GM12878 (cell line): ENCODE measurements around the gene KCNQ1. TPM values are rescaled to one million over a fixed set of nuclear protein-coding genes. Genes with fewer than 3 reads are reported as not detected.

Experiments used
- ATAC-seq: fragments of 200-7000 bp; cut with Tn5 transposase; 3 replicates; pipeline ENCODE4 v1.9.1; 2020; ENCODE audit warnings: mild to moderate bottlenecking, moderate library complexity
- BruUV-seq: library from RNA; stranded (reverse); fragments of 400-500 nt; replicated peaks from 2 replicates; lab custom pipeline; 2021; lab: Mats Ljungman, UMichigan
- CTCF ChIA-PET: fragments of 300-600 bp; sonication (Branson Sonifier 250); formaldehyde crosslinking; extraction: SDS; loops from one replicate; lab custom pipeline; 2021; ENCODE audit warnings: inconsistent platforms; lab: Yijun Ruan, JAX
- POLR2A ChIA-PET: fragments of 350-600 bp; formaldehyde crosslinking; extraction: SDS; loops from one replicate; lab custom pipeline; 2021; ENCODE audit warnings: inconsistent platforms; lab: Charles Lee
- RAD21 ChIA-PET: fragments of 300-600 bp; sonication (Branson Sonifier 250); formaldehyde crosslinking; loops from one replicate; lab custom pipeline; 2023; ENCODE audit warnings: antibody characterized with exemption; ENCODE audit not compliant: unreplicated experiment; lab: Charles Lee
- SMC1A ChIA-PET: fragments of 300-600 bp; sonication (Branson Sonifier 250); formaldehyde crosslinking; loops from one replicate; lab custom pipeline; 2023; ENCODE audit not compliant: unreplicated experiment, uncharacterized antibody; lab: Charles Lee
- DNase-seq: peaks from one replicate; pipeline ENCODE4 v3.0.0-alpha.2; 2011; ENCODE audit warnings: low read depth, low spot score
- FAIRE-seq: peaks from 3 replicates; lab custom pipeline; 2011; peaks lifted over from hg19 to GRCh38; lab: Jason Lieb, UNC
- H2AFZ ChIP-seq: 2 replicates; pipeline ENCODE4 v1.6.0; 2011; ENCODE audit warnings: low read depth, low read length, control low read depth; ENCODE audit not compliant: control insufficient read depth
- H3K27ac ChIP-seq: 2 replicates; pipeline ENCODE4 v1.5.1; 2011; ENCODE audit warnings: control low read depth; ENCODE audit not compliant: control insufficient read depth, insufficient read depth
- H3K27me3 ChIP-seq, 2 experiments: replicated peaks in 1 of 2; 2 replicates each; pipeline versions ENCODE4 v1.6.0 to v1.6.1; 2011; ENCODE audit warnings: low read length in 1 of 2; ENCODE audit not compliant: control insufficient read depth in 2 of 2, insufficient read depth in 2 of 2
- H3K36me3 ChIP-seq, 2 experiments: 2 replicates each; pipeline ENCODE4 v1.5.1; 2011; ENCODE audit warnings: low read length in 1 of 2; ENCODE audit not compliant: control insufficient read depth in 2 of 2, insufficient read depth in 2 of 2
- H3K4me1 ChIP-seq: 2 replicates; pipeline ENCODE4 v1.6.1; 2011; ENCODE audit warnings: mild to moderate bottlenecking, low read length, moderate library complexity, mixed read lengths; ENCODE audit not compliant: control insufficient read depth, insufficient read depth
- H3K4me2 ChIP-seq: 2 replicates; pipeline ENCODE4 v1.6.0; 2011; ENCODE audit warnings: control low read depth; ENCODE audit not compliant: control insufficient read depth, insufficient read depth
- H3K4me3 ChIP-seq: fragments of 200-600 bp; sonication (generic); 2 replicates; pipeline ENCODE4 v1.5.1; 2016
- H3K79me2 ChIP-seq: 2 replicates; pipeline ENCODE4 v1.6.0; 2011; ENCODE audit warnings: low read length; ENCODE audit not compliant: control insufficient read depth, insufficient read depth
- H3K9ac ChIP-seq: 2 replicates; pipeline ENCODE4 v1.8.0; 2011; ENCODE audit warnings: low read length, control low read depth, mixed read lengths; ENCODE audit not compliant: control insufficient read depth, insufficient read depth
- H3K9me3 ChIP-seq: replicated peaks from 3 replicates; pipeline ENCODE4 v1.5.1; 2011; ENCODE audit warnings: mild to moderate bottlenecking, low read length; ENCODE audit not compliant: control insufficient read depth, insufficient read depth
- H4K20me1 ChIP-seq: 2 replicates; pipeline ENCODE4 v1.6.0; 2011; ENCODE audit not compliant: control insufficient read depth, insufficient read depth
- CTCF ChIP-seq, 3 experiments: IDR thresholded peaks in 2 of 3; conservative IDR thresholded peaks in 1 of 3; 2 replicates each; pipeline ENCODE4 v1.5.1; 2011; ENCODE audit warnings: low read depth in 3 of 3, low read length in 3 of 3, mild to moderate bottlenecking in 3 of 3, control low read depth in 2 of 3, moderate library complexity in 2 of 3, inconsistent platforms in 1 of 3, mixed read lengths in 1 of 3; ENCODE audit not compliant: control insufficient read depth in 2 of 3, insufficient read depth in 1 of 3; ENCODE audit errors: extremely low read depth in 1 of 3
- DPF2 ChIP-seq: fragments of 450-650 bp; IDR thresholded peaks from 2 replicates; pipeline ENCODE4 v1.6.1; 2017; ENCODE audit warnings: mild to moderate bottlenecking
- ELK1 ChIP-seq: IDR thresholded peaks from 2 replicates; pipeline ENCODE4 v1.6.1; 2012; ENCODE audit warnings: low read depth, low read length, improper control_type of control experiment
- EZH2 ChIP-seq: IDR thresholded peaks from 2 replicates; pipeline ENCODE4 v1.6.1; 2012; ENCODE audit warnings: low read depth, mild to moderate bottlenecking, control low read depth, inconsistent platforms, low read length, borderline replicate concordance; ENCODE audit not compliant: control insufficient read depth
- IKZF1 ChIP-seq: fragments of 450-650 bp; conservative IDR thresholded peaks from 2 replicates; pipeline ENCODE4 v1.6.1; 2017; ENCODE audit warnings: antibody characterized with exemption, mild to moderate bottlenecking
- LARP7 ChIP-seq: fragments of 450-650 bp; IDR thresholded peaks from 2 replicates; pipeline ENCODE4 v1.6.1; 2017; ENCODE audit warnings: mild to moderate bottlenecking
- SUZ12 ChIP-seq: fragments of 200-600 bp; sonication (generic); IDR thresholded peaks from one replicate; pipeline ENCODE4 v1.6.1; 2018; ENCODE audit warnings: antibody characterized with exemption, mild to moderate bottlenecking; ENCODE audit not compliant: unreplicated experiment
- WGBS: methylation state at CpG from one replicate; pipeline ENCODE4 v1.1.6; 2016; ENCODE audit warnings: low lambda C conversion rate; ENCODE audit not compliant: insufficient replicate concordance, insufficient coverage; ENCODE audit errors: missing lambda C conversion rate; 5-methylcytosine and 5-hydroxymethylcytosine counted together
- in situ Hi-C: fragments of 300-500 bp; cut with MboI; formaldehyde crosslinking; loops from 9 replicates; pipeline ENCODE4 v1.14.3; 2018; ENCODE audit warnings: mixed read lengths
- intact Hi-C: fragments of 100-400 bp; cut with micrococcal nuclease; formaldehyde crosslinking; loops from one replicate; pipeline ENCODE4 v1.14.2; 2022; ENCODE audit not compliant: unreplicated experiment
- polyA plus RNA-seq, 11 experiments: library from polyadenylated mRNA; depleted of rRNA in 4 of 11; unstranded in 6 of 11; stranded (reverse) in 5 of 11; fragments of >200 nt; fragmentation: Nextera tagmentation in 4 of 11; fragmentation: Illumina TruSeq in 1 of 11; extraction: Ambion mirVana in 4 of 11; extraction: Trizol in 1 of 11; gene quantifications; 1 replicate in 1 of 11; 2 replicates in 10 of 11; pipeline versions ENCODE4 v1.2.1 to v1.2.3, GENCODE V29; 2011 to 2016; ENCODE audit warnings: inconsistent platforms in 2 of 11, missing spikeins in 2 of 11, low read depth in 1 of 11
- total RNA-seq, 4 experiments: library from RNA; depleted of rRNA in 3 of 4; stranded (reverse); fragments of >200 nt in 3 of 4; fragmentation: Illumina TruSeq in 1 of 4; extraction: Trizol in 1 of 4; gene quantifications; 2 replicates each; pipeline versions ENCODE4 v1.2.1 to v1.2.3, GENCODE V29; 2013 to 2021

KCNQ1 gene
- total and polyA plus RNA-seq, 10 of the 15 experiments (the other 5 are each of a cell fraction or from before 2014, with no cell fraction given), result 0.03 to 0.15 (median 0.12) TPM; not detected in 7

- no peak for DNase-seq
- no peak for FAIRE-seq
- 14% methylated on average over 61 of the region's 80 CpGs for WGBS
- Histone ChIP-seq H3K27ac (no peak overlapping the region), H3K27me3 (peaks cover 9 to 10% of the 10 kb centered on the region in 2 experiments; a peak in 3 of 4 replicates), H2AFZ (peak overlapping the region; percentile 78), H3K79me2 (no peaks in the 10 kb centered on the region), H3K9ac (no peak overlapping the region), H4K20me1 (no peaks in the 10 kb centered on the region), H3K9me3 (no peaks in the 10 kb centered on the region), H3K4me2 (peak overlapping the region; percentile 97), H3K4me1 (peaks cover 5% of the 10 kb centered on the region), H3K4me3 (peak overlapping the region; percentile 59; the same call in 1 of the 2 replicates), H3K36me3 (no peaks in the 10 kb centered on the region)
- ChIA-PET CTCF (interaction anchor here (10.2 kb wide), 1 partner anchor 352 kb away, joined by 233 read pairs; no protein-coding TSS in a partner anchor), SMC1A (no interaction called here), RAD21 (no interaction called here), POLR2A (no interaction called here)
- BruUV-seq, result no TSS peak
- intact Hi-C loops, result no loop called here
- TF ChIP-seq LARP7, result 0 out of 2 replicates have a peak, but pooled peaks have one; percentile 45
- TF ChIP-seq DPF2, result no peak
- TF ChIP-seq EZH2, result 0 out of 2 replicates have a peak, but pooled peaks have one; percentile 81
- TF ChIP-seq CTCF (IDR thresholded peaks at IDR 0.05 in 2 of 3, conservative IDR thresholded peaks at IDR 0.05 in 1 of 3; ENCODE audit: control insufficient read depth in 2 of 3, extremely low read depth in 1 of 3, insufficient read depth in 1 of 3, low read depth in 3 of 3, low read length in 3 of 3), result peak in 2 of 3 experiments; percentile 3 to 28; a peak in 3 of 6 replicates
- TF ChIP-seq ELK1, result no peak
- TF ChIP-seq IKZF1, result 0 out of 2 replicates have a peak, but pooled peaks have one; percentile 14
- peak; percentile 84 for TF ChIP-seq SUZ12
- in situ Hi-C loops, result loop anchor here (5.0 kb wide), 1 partner anchor 353 kb away; no protein-coding TSS in a partner anchor
- ATAC-seq, result peak; percentile 23
These were observed 440.3 kb downstream of the KCNQ1 start for GRCh38 chr11:2885017-2885677.
